HG03469 (cell line): ENCODE results near the gene PRDM10.
"Not testable (repeated sequence)": the region's sequence is repeated elsewhere in the genome, so short reads cannot be mapped to it uniquely, and the experiment has no call there.

Experiments
- ATAC-seq: cut with Tn5 transposase; IDR thresholded peaks from one replicate; pipeline ENCODE4 v1.9.1; 2021; ENCODE audit warnings: mild to moderate bottlenecking, moderate library complexity, moderate number of reproducible peaks; ENCODE audit not compliant: unreplicated experiment

PRDM10 gene

DNA sequence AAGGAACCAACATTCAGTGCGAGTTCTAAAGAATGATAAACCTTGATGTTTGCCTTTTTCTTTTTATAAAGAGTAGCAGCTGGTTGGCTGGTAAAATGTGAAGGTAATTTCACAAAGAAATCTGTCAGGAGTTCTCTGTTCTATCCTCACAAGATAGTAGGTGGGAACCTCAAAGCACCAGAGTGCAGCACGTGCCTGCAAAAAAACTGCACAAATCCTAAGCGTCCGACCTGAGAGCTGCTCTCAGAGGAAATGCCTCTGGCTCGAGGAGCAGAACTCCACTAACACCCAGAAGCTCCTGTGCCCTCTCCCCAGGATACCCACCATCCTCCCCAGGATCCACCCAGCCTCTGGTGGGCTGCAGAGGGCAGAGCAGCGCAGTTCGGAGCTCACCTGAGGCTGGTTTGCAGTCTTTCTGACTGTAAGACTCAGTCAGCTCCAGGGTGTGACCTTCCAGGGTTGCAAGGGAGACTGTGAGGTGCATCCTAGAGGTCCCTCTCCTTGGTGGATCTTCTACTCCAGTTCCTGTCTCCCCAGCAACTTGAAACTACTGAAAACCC lies 23.5 kb downstream of the PRDM10 start:
- ATAC-seq, result no peak

DNA sequence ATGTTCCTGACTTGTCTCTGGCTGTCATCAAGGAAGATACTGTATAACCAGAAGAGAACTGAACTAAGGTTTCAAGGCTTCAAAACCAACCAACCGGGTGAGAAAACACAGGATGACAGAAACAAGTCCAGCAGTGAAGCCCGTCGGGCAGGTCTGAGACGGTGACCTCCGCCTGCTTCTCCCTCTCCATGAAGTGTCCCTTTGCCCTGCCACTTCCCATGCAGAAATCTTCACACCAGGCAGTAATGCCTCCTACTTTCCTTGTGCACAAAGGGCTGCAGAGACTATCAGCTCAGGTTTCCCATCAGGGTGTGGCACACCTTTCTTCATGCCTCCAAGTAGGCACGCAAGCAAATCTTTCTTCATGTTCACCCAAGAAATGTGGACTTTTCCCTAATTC lies 24.2 kb downstream of the PRDM10 start:
- no peak for ATAC-seq

DNA sequence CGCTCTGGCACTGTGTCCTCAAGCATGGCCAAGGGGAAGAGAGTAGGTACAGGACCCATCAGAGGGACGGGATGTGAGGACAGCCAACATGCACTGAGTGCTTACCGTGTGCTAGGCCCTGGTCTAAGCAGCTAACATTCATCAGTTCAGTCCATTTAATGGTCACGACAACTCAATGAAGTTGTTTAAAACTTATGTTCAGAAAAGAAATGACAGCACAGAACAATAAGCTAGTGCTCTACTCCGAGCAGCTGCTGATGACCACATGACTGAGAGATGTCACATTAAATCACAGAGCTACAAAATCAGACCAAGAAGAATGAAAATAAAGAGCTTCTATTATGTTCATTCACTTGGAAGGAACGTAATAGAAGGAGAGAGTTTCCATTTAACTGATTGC lies 26.3 kb downstream of the PRDM10 start:
- no peak for ATAC-seq

DNA sequence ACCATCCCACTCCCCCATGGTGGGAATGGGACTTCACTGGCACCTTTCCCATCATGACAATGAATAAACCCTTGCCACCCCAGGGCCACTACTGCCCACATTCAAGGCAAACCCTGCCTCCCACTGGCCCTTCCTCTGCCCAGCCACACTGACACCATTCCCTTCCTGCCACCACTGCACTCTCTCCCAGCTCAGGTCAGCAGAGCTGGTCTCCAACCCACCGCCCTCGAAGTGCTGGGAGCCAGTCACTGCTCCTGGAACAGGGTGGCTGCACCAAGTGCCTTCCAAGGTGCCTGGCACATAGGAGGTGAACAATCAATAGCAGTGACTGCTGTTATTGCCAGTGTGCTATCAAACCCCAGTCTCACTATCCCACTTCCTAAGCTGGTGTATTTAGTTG lies 27.1 kb downstream of the PRDM10 start:
- ATAC-seq, result no peak

DNA sequence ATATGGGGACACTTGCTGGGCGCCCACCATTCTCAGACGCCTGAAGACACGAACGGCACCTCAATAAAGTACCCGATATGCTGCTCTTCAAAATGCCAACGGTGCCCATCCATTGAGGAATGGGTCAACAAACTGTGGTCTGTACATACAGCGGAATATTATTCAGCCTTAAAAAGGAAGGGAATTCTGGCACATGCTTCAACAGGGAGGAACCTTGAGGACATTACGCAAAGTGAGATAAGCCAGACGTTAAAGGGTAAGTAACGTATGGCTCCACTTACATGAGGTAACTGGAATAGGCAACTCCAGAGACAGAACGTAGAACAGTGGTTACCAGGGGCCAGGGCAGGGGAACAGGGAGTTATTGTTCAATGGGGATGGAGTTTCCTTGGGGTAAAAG lies 28.0 kb downstream of the PRDM10 start:
- no peak for ATAC-seq

DNA sequence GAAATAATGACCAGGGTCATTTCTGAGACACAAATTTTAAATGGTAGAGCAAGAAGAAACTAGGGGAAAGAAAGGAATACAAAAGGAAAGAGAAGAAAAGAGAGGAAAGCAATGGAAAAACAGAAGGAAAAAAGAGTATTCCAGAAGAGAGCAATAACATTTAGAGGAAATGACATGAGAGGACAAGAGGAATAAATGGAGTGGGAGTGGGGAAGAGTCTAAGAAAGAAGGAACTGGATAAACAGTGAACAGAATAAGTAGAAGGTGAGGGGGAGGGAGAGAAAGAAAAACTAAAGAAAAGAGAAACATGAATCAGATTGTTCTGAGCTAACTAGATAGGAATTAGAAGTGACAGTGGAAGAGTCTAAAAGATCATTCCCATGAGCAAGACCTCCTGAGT lies 28.4 kb downstream of the PRDM10 start:
- no peak for ATAC-seq

DNA sequence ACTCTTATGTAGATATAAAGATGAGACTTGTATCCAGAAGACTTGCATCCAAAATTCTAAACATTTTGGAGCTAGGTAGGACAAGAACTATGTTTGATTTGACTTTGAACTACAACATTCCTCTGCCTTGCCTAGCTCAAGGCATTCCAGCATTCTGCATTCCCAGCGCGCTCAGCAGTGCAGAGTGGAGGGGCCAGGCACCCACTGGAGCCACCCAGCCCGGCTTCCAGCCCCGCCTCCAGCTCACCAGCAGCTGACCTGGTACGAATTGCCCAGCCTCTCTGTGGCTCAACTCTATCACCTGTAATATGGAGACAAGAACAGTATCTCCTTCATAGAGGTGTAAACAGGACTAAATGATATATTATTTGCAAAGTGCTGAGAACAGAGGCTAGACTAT lies 28.8 kb downstream of the PRDM10 start:
- no peak for ATAC-seq

DNA sequence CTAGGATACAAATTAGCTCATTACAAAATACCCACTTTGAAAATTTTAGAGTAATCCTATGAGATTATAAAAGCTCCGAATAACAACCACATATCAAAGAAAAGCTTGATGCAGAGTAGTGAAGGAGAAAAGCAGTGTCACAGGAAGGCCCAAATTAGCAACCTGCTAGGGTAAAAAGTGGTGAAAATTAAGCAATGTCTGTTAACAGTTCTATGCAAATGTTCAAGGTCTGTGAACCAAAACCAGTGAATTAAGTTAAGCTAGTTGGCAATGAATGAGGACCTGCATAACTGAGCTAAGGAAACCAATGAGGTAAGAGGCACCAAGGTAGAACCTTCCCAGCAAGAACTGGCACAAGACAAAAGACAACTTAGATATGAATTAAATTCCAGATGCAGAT lies 29.6 kb downstream of the PRDM10 start:
- peak; percentile 92 for ATAC-seq

DNA sequence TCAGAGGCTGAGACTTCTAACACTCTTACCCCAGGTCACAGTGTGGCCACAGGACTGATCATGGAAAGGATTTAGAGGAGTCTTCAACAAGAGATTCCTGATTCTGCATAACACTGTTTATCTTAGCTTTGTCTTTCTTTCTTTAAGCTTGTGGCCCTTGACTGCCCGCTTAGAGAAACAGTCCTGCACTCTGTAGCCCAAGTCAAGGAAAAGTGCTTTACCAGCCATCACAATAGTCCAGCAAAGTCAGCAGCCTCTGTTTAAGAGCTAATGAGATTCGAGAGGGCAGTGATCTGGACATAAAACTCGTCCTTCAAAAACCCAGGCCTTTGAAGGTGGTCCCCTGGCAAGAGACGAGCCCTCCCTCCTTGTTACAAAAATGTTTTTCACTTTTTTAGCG lies 30.0 kb downstream of the PRDM10 start:
- ATAC-seq, result no peak

DNA sequence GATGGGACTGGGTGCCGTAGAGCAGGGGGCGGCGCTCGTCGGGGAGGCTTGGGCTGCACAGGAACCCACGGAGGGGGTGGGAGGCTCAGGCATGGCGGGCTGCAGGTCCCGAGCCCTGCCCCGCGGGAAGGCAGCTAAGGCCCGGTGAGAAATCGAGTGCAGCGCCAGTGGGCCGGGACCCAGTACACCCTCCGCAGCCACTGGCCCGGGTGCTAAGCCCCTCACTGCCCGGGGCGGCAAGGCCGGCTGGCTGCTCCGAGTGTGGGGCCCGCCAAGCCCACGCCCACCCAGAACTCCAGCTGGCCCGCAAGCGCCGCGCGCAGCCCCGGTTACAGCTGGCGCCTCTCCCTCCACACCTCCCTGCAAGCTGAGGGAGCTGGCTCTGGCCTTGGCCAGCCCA lies 30.8 kb downstream of the PRDM10 start:
- ATAC-seq, result not testable (repeated sequence)

DNA sequence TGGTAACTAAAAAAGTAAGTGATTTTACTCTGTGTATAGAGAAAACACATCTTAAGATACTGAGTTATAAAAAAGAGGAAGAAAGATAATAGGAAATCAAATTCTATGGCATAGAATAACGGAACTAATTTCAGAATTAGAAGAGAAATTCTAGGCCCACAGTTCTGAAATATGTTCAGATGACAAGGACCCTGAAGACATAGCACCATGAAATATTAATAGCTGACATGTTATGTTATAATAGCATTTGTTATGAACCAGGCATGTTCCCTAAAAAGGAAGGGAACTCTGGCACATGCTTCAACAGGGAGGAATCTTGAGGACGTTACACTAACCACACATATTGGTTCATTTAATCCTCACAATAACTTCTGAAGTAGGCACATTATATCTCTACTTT lies 32.7 kb downstream of the PRDM10 start:
- no peak for ATAC-seq

DNA sequence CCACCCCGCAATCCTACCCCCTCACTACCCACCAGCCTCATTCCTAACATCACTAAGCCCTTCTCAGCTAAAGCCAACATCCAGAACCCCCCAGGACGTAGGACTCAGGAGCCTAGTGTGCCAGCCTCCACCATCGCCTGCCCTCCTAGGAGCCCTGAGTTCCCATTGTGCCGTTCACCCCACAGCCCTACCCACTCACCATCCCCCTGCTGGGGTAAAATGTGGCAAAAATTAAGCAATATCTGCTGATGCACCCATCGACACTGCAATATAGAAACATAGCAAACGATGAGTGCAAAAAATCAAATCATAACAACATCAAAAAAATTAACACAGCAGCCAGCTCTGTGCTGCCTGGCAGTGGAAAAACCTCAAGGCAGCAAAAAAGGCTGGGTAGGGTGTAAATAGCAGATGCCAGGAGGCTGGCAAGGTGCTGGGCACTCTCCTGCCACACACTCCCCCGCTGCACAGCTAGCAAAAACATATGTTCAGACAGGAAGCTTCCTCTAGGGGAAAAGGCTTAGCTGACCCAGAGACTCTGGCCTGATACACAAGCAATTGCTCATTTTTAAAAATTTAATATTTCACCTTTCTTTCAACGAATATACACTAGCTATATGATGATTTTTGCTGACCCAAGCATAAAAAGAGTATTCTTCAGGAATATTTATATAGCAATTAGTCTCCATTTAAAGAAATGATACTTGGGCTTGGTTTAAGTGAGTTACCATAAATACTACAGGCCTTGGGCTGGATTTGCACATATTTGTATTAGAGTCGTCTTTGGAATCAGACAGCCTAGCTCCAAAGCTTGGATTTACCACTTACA lies 33.8 kb downstream of the PRDM10 start:
- no peak for ATAC-seq

DNA sequence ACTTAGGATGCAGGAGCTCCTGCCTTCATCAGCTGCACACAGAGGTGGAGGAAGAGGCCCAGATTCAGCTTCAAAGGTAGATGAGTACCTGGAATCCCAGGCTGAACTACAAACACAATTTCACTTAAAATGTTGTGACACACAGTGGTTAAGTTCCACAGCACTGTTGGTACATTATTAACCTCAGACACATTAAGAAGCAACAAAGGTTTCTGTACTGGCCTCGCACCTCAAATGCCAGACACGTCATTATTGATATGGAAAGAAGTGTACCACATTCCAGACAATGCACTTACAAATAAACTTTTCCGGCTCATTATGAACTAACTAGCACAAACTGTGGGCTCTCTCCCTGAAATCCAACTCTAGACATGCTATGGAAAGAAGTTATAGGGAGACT lies 34.6 kb downstream of the PRDM10 start:
- ATAC-seq, result no peak

DNA sequence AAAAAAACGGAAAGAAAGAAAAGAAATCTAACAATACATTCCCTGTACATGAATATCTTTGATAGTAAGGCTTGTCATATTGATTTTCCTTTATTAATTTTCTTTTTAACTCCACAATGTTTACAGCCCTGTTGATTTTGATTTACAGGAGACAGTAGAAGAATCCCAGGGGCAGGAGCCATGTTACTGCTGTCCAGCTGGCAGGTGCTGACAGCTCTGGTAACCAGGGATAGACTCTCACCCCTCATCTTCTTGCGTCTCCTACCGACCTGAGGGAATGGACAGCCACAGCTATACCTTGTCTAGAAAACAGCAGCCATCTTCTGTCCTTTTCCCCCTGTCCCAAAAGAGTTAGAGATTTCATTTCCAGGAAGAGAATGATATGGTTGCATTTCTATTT lies 37.4 kb downstream of the PRDM10 start:
- ATAC-seq, result no peak

DNA sequence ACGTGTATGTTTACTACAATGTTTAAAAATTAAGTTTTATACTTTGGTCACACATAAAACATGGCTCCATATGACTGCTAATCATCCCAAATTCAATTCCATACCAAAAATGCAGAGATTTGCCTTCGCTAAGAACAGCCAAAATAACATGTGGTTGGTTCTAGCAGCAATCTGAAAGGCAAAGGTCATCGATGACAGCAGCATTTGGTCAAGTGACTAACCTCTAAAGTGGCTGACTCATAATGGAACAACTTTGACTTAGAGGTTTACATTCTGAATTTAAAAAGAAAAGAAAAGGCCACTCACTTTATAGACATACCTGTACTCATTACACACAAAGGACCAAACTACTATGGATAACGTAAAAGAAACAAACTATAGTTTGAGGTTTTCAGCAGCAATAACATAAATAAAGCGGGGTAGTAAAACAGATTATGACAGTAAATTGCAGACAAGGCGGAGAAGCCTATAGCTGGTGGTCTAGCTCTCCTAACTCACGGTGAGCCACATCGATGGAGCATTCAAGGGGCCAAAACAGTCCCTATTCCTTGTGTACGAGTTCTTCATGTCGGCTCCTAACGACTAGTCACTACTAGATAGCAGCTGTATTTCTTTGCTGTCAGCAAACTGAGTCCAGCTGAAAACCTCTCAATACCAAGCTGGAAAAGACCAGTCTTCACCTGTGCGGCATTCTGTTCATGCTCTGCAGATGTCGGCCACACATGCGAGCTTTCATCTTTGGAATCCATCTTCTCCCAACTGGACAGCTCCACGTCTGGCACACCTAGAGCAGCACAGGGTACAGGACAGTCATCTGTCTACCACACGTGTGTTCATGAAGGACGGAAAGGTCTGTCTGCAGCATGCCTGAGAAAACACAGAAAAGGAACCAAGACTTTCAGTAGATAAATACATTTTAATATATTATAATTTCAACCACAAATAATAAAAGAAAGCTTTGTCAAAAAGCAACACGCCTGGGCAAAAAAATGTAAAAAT lies 42.1 kb downstream of the PRDM10 start:
- ATAC-seq, result peak; percentile 91

DNA sequence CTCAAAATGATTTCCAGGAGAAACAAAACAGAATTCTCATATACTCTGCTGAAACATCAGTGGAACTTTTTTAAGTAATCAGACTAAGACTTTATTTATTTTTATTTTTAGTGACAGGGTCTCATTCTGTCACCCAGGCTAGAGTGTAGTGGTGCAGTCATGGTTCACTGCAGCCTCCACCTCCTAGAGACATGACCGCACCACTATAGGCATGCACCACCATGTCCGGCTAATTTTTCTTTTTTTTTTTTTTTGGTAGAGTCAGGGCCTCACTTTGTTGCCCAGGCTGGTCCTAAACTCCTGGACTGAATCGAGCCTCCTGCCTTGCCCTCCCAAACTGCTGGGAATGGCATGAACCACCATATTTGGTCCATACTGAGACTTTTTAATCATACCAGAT lies 42.9 kb downstream of the PRDM10 start:
- no peak for ATAC-seq

DNA sequence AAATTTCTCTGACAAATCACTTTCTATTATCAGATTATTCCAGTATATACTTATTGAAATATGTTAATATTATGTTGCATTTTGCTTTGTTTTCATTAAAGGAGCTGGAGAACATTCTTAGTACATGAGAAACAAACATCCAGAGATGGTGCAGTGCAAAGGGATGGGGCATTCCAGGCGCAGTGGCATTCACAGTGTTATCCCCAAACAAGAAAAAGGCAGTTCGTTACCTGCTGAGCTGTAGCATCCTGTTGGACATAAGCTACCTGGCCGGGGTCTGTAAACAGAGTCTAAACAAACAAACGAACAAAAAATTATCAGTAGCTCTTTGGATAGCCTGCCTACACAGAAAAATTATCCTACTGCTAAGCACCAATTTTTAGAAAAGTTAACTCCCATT lies 47.4 kb downstream of the PRDM10 start:
- no peak for ATAC-seq

DNA sequence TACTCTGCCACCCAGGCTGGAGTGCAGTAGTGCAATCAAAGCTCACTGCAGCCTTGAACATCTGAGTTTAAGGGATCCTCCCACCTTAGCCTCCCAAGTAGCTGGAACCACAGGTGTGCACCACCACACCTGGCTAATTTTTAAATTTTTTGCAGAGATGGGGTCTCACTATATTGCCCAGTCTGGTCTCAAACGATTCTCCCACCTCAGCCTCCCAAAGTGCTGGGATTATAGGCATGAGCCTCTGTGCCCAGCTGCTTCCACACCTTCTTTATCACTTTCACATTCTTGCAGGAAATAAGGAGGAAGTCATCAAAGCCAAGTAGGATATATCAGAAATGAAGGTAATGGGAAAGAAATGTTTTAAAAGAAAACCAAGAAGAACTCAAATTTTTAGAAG lies 47.9 kb downstream of the PRDM10 start:
- ATAC-seq, result not testable (repeated sequence)

DNA sequence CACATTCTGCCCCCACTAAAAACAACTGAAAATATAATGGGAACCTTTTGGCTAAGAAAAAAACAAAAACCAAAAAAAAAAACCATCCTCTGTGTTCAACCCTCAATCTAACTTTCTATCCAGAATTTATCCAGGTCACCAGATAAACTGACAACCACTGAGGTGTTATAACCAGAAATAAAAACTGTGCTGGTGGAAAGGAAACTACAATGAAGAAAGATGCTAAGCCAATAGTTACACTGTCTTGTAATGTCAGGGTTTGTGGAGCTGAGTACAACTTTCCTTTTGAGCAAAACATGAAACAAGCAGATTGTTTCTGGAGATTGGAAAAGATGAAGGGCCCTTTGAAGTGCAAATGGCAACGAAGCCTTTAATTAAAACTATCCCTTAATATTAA lies 50.8 kb downstream of the PRDM10 start:
- ATAC-seq, result no peak

DNA sequence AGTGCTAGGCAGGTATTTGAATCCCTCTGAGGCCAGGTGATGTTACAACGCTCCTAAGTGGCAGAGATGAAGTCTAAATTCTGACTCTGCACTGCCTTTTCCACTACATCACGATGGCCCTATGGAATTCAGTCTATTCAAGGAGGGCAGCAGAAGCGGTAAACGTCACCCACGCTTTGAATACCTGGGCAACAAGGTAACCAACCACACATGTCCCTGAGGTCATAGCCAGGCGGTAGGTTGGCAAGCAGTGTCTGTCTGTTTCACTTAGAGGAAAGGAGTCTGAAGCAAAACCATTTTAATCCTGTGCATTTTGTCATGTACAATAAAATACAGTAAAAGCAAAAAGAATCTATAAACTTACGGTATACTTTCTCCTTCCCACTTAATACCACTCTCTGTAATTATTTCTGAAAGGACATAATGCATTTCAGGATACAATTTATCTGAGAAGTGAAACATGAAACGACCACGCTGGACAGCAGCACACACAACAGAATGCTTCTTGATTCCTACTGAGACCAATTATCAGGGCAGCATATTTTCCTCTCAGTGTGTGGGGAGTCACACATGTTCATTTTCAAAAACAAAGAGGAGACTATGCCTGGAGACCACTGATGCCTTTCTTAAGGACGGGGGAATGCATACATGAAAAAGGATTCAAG lies 51.3 kb downstream of the PRDM10 start:
- no peak for ATAC-seq
